Superior temporal gyrus (tissue), 1 donor: ENCODE measurements around the gene DRAP1.

Source experiments
- DNase-seq: peaks from one replicate; pipeline ENCODE4 v3.0.0-alpha.2; 2016; ENCODE audit errors: extremely low spot score

DRAP1 gene

GRCh38 chr11:65919141-65919572 is at the start of gene DRAP1:
Gene DRAP1 (plus strand): TSS chr11:65919426. CDS start chr11:65919502, 76 bp downstream.
- DNase-seq = peak; percentile 97

- no peak for DNase-seq
Measured at GRCh38 chr11:65869643-65870306, 49.5 kb upstream of the DRAP1 start.

GRCh38 chr11:65870307-65870658 is 48.9 kb upstream of the DRAP1 start:
- DNase-seq = no peak

GRCh38 chr11:65870706-65871681 is 48.2 kb upstream of the DRAP1 start:
- DNase-seq = no peak

- DNase-seq = no peak
Measured at GRCh38 chr11:65871811-65872548, 47.2 kb upstream of the DRAP1 start.

DNA sequence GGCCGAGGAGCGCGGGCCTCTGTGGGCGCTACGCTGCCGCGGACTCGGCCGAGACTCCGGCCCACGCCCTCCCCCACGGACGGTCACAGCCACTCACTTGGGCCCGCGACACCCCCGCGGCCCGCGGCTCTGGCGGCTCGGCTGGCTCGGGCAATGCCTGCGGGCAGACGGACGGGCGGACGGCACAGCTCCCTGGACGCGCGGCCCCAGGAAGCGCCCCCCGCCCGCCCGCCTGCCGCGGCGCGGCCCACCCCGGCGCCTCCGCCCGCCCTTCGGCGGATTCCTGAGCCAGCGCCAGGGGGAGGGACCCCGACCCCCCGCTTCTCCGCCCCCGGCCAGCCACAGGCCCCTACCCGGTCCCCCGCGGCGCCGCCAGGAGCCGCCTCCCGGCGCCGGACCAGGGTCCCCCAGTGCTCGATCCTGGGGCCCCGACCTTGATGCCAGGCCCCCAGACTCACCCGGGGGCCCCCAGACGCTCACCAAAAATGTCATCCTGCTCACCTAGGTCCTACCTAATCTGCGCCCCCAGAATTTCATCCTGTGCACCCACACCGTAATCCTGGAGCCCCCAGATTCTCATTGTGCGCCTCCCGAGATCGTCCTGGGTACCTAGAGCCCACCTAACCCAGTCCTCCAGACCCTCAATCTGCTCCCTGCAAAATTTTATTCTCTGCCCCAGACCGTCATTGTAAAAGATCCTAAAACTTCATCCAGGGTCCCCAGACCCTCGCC is 46.5 kb upstream of the DRAP1 start, which contains the start of gene EFEMP2:
TSS of gene EFEMP2 (minus strand) at position 215 of the 732 bp plus-strand sequence. CDS start 446 bp downstream, outside the sequence.
- DNase-seq = no peak

GRCh38 chr11:65873318-65874156 is 45.7 kb upstream of the DRAP1 start:
- peak; percentile 88 for DNase-seq

GRCh38 chr11:65879617-65880016 is 39.6 kb upstream of the DRAP1 start, which contains the start of gene CTSW:
Gene CTSW (plus strand): TSS chr11:65879837. CDS start chr11:65879855, 18 bp downstream.
- no peak for DNase-seq

DNA sequence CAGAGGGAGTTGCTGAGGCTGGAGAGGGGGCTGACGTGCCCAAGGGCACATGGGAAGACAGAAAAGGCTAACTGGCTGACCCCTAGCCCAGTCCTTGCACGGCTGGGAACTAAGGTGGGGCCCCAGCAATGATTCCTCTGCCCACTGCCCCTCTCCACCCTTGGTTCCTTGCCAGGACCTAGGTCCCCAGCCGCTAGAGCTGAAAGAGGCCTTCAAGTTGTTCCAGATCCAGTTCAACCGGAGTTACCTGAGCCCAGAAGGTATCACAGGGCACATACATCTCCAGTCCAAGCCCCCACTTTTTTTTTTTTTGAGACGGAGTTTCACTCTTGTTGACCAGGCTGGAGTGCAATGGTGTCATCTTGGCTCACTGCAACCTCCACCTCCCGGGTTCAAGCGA is 39.2 kb upstream of the DRAP1 start:
- DNase-seq = no peak

DNA sequence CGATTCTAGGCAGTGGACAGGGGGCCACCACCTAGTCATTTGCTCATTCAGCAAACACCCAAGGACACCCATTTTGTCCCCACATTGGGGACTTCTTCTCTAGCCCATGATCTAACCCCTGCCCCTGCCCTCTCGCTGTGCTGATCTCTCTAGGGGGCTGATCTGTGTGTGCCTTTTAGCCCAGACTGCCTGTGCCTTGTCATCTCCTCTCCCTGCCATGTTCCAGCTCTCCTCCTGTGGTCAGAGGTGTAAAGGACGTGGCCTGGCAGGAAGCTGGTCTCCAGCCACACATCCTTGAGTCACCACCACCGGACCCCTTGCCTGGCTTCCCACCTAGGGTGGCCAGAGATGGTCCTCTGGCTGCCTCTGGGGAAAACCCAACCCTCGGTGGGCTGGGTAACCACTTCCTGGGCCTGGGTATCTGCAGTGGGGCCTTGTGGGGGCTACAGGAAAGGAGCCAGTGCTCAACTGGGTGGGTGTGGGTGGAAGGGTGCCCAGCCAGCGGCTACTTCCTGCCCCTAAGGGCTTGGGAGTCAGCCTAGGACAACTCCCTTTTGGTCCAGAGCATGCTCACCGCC is 38.3 kb upstream of the DRAP1 start:
- no peak for DNase-seq

- no peak for DNase-seq
Measured at GRCh38 chr11:65882120-65883057, 36.8 kb upstream of the DRAP1 start.

GRCh38 chr11:65883058-65883761 is 36.0 kb upstream of the DRAP1 start:
- no peak for DNase-seq

- DNase-seq = no peak
Measured at GRCh38 chr11:65883786-65884715, 35.2 kb upstream of the DRAP1 start.

DNA sequence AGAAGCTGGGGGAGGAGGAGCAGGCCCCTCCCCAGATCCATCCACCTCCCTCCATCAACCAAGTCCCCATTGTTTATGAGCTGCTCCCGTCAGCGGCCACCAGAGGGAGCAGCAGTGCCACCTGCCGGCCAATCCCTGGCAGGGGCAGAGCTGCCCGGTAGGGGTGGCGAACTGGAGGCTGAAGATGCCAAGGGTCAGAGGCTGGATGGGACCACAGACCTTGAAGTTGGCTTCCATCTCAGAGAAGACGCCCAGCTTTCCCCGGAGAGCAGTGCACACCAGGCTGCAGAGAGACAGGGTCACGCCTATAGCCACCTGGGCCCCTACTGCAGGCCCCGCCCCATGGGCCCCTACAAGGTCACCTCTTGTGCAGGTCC is 34.5 kb upstream of the DRAP1 start:
- peak; percentile 84 for DNase-seq

DNA sequence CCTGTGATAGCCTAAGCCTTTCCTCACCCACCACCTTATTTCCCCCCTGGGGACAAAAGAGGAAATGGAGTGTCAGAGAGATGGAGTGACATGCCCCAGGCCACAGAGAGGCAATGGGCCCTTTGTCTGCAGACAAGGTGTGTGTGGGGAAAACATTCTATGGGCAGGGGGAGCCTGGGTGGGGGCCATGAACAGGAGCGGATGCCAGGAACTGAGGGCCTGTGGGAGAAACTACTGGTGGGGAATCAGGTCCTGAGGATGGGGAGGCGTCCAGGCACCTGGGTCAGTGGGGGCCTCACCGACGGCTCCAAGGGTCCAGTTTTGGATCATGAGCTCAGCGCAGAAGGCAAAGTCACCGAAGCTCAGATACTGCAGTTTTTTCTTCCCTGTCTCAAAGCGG is 34.0 kb upstream of the DRAP1 start:
- DNase-seq = no peak

DNA sequence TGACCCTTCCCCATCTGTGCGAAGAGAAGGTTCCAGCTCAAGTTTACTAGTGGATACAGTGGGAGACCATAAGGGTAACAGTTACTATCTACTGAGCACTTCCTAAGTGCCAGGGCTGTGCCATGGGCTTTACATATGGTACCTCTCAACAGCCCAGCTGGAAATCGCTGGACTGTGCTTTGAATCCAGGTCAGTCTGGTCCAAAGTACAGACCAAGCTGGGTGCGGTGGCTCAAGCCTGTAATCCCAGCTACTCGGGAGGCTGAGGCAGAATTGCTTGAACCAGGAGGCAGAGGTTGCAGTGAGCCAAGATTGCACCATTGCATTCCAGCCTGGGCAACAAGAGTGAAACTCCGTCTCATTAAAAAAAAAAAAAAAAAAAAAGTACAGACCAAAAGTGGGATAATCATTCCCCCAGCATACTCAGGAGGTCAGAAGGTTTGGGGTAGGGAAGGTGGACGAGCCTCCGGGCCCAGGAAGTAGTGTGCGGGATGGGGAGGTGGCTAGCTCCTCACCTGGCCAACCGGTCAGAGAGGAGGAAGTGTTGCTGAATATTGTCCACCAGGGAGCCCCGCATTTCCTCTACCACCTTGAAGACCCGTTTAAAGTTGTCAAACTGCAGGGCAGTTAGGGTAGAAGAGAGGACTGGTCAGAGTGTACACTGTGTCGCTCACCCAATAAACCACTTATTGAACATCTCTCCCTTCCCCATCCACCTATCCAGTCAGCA is 33.3 kb upstream of the DRAP1 start:
- DNase-seq = no peak
